GM23338 (cell line): ENCODE measurements around the gene EPB41L5. TPM values are rescaled to one million over a fixed set of nuclear protein-coding genes. Genes with fewer than 3 reads are reported as not detected.
"Not testable (repeated sequence)": the region's sequence is repeated elsewhere in the genome, so short reads cannot be mapped to it uniquely, and the experiment has no call there.

Experiments
- ATAC-seq: fragments of 200-7000 bp; cut with Tn5 transposase; 3 replicates; pipeline ENCODE4 v1.9.1; 2020
- DNase-seq: peaks from one replicate; pipeline ENCODE4 v3.0.0-alpha.2; 2015; ENCODE audit warnings: low spot score
- H2AFZ ChIP-seq: fragments of 200-600 bp; sonication (generic); 2 replicates; pipeline ENCODE4 v1.8.0; 2016; ENCODE audit warnings: antibody characterized with exemption, mild to moderate bottlenecking, moderate library complexity
- H3F3A ChIP-seq: fragments of 200-600 bp; sonication (generic); replicated peaks from 2 replicates; pipeline ENCODE4 v1.8.0; 2017; ENCODE audit warnings: antibody characterized with exemption, mixed run types, low read depth
- H3K27ac ChIP-seq: fragments of 200-600 bp; sonication (generic); 2 replicates; pipeline ENCODE4 v1.6.1; 2016; ENCODE audit warnings: low read depth
- H3K27me3 ChIP-seq: fragments of 200-600 bp; sonication (generic); 2 replicates; pipeline ENCODE4 v1.8.0; 2016; ENCODE audit warnings: mild to moderate bottlenecking, mixed run types, moderate library complexity; ENCODE audit not compliant: insufficient read depth
- H3K36me3 ChIP-seq: fragments of 200-600 bp; sonication (generic); 2 replicates; pipeline ENCODE4 v1.8.0; 2016; ENCODE audit warnings: mild to moderate bottlenecking; ENCODE audit not compliant: insufficient read depth
- H3K4me1 ChIP-seq: fragments of 200-600 bp; sonication (generic); 2 replicates; pipeline ENCODE4 v1.8.0; 2016; ENCODE audit warnings: mild to moderate bottlenecking, moderate library complexity; ENCODE audit not compliant: insufficient read depth
- H3K4me2 ChIP-seq: fragments of 200-600 bp; sonication (generic); 2 replicates; pipeline ENCODE4 v1.7.1; 2017; ENCODE audit warnings: mixed run types
- H3K4me3 ChIP-seq: fragments of 200-600 bp; sonication (generic); 2 replicates; pipeline ENCODE4 v1.6.1; 2016; ENCODE audit warnings: mixed run types
- H3K79me2 ChIP-seq: fragments of 200-600 bp; sonication (generic); replicated peaks from 2 replicates; pipeline ENCODE4 v1.8.0; 2017; ENCODE audit warnings: mild to moderate bottlenecking; ENCODE audit not compliant: insufficient read depth
- H3K9me2 ChIP-seq: fragments of 200-600 bp; sonication (generic); 2 replicates; pipeline ENCODE4 v1.8.0; 2017; ENCODE audit not compliant: insufficient read depth
- H4K20me1 ChIP-seq: fragments of 200-600 bp; sonication (generic); replicated peaks from 2 replicates; pipeline ENCODE4 v1.8.0; 2017; ENCODE audit warnings: mild to moderate bottlenecking; ENCODE audit not compliant: insufficient read depth
- H3K27ac Mint-ChIP-seq: 2 replicates; pipeline ENCODE4 v1.8.0; 2020; ENCODE audit warnings: inconsistent platforms, mild to moderate bottlenecking, moderate library complexity, mixed read lengths
- H3K27me3 Mint-ChIP-seq: 3 replicates; pipeline ENCODE4 v1.8.0; 2022; ENCODE audit warnings: low read depth, mild to moderate bottlenecking, moderate library complexity, mixed read lengths, inconsistent platforms; ENCODE audit not compliant: insufficient read depth, poor library complexity
- H3K36me3 Mint-ChIP-seq: 3 replicates; pipeline ENCODE4 v1.8.0; 2021; ENCODE audit warnings: low read depth, mild to moderate bottlenecking, inconsistent platforms, moderate library complexity, mixed read lengths
- H3K4me1 Mint-ChIP-seq: 3 replicates; pipeline ENCODE4 v1.8.0; 2020; ENCODE audit warnings: mild to moderate bottlenecking, inconsistent platforms, mixed read lengths
- H3K4me3 Mint-ChIP-seq: 3 replicates; pipeline ENCODE4 v1.8.0; 2021; ENCODE audit warnings: moderate library complexity, mild to moderate bottlenecking, inconsistent platforms, mixed read lengths
- H3K9me3 Mint-ChIP-seq: 3 replicates; pipeline ENCODE4 v1.8.0; 2020; ENCODE audit warnings: moderate library complexity, mild to moderate bottlenecking, inconsistent platforms, mixed read lengths
- ETS1 ChIP-seq: IDR thresholded peaks from 2 replicates; pipeline ENCODE4 v1.6.1; 2016; ENCODE audit warnings: antibody characterized with exemption
- EZH2 ChIP-seq: fragments of 200-600 bp; sonication (generic); IDR thresholded peaks from one replicate; pipeline ENCODE4 v1.8.0; 2017; ENCODE audit warnings: antibody characterized with exemption, mild to moderate bottlenecking, low read depth; ENCODE audit not compliant: unreplicated experiment
- EZH2phosphoT487 ChIP-seq: fragments of 200-600 bp; sonication (generic); IDR thresholded peaks from one replicate; pipeline ENCODE4 v1.8.1; 2018; ENCODE audit warnings: antibody characterized with exemption; ENCODE audit not compliant: unreplicated experiment
- NANOG ChIP-seq: IDR thresholded peaks from 2 replicates; pipeline ENCODE4 v1.6.1; 2016; ENCODE audit warnings: antibody characterized with exemption, borderline replicate concordance
- REST ChIP-seq: IDR thresholded peaks from one replicate; pipeline ENCODE4 v1.6.1; 2018; ENCODE audit warnings: antibody characterized with exemption; ENCODE audit not compliant: unreplicated experiment
- ZNF114 ChIP-seq: fragments of 250-450 bp; sonication (Bioruptor Pico); IDR thresholded peaks from 2 replicates; pipeline ENCODE4 v1.5.0; 2020; ENCODE audit warnings: mild to moderate bottlenecking, moderate library complexity
- polyA plus RNA-seq: library from polyadenylated mRNA; unstranded; fragments of >200 nt; fragmentation: Nextera tagmentation; extraction: Ambion mirVana; gene quantifications from 2 replicates; pipeline ENCODE4 v1.2.1, GENCODE V29; 2016
- total RNA-seq: library from RNA; depleted of rRNA; stranded (reverse); fragments of >200 nt; shearing (Covaris generic); gene quantifications from 2 replicates; pipeline ENCODE4 v1.2.3, GENCODE V29; 2014
- TF ChIP-seq, protein P1 (sequence below): fragments of 250-450 bp; sonication (Bioruptor Pico); IDR thresholded peaks from 2 replicates; pipeline ENCODE4 v1.5.0; 2020; ENCODE audit warnings: mild to moderate bottlenecking, moderate library complexity

Gene EPB41L5
- total and polyA plus RNA-seq, 2 experiments from 2014 or later, result 15.5 to 35.4 TPM

- no peak for TF ChIP-seq REST
These were observed 137.2 kb downstream of the EPB41L5 start (continued) for GRCh38 chr2:120150040-120150482.

GRCh38 chr2:120155308-120155707 is 142.4 kb downstream of the EPB41L5 start:
- no peaks in the 10 kb centered on the region for H3K79me2 ChIP-seq
- H3K9me2 ChIP-seq, result no peaks in the 10 kb centered on the region
- ATAC-seq, result no peak
- no peak for DNase-seq
- no peaks in the 10 kb centered on the region for H4K20me1 ChIP-seq
- H3K27me3 ChIP-seq, result no peaks in the 10 kb centered on the region
- Mint-ChIP-seq H3K27me3 (no peaks in the 10 kb centered on the region), H3K4me1 (no peaks in the 10 kb centered on the region), H3K27ac (no peak overlapping the region), H3K9me3 (peaks cover 32% of the 10 kb centered on the region; the same call in 2 of the 3 replicates), H3K4me3 (no peak overlapping the region), H3K36me3 (peaks cover 47% of the 10 kb centered on the region; the same call in 2 of the 3 replicates)
- no peaks in the 10 kb centered on the region for H3F3A ChIP-seq
- no peak overlapping the region for H3K4me3 ChIP-seq
- peaks cover 6% of the 10 kb centered on the region; the same call in 1 of the 2 replicates for H3K36me3 ChIP-seq
- no peak overlapping the region for H2AFZ ChIP-seq
- no peak overlapping the region for H3K4me2 ChIP-seq
- TF ChIP-seq ZNF114, result no peak
- TF ChIP-seq EZH2, result no peak
- TF ChIP-seq, protein P1, sequence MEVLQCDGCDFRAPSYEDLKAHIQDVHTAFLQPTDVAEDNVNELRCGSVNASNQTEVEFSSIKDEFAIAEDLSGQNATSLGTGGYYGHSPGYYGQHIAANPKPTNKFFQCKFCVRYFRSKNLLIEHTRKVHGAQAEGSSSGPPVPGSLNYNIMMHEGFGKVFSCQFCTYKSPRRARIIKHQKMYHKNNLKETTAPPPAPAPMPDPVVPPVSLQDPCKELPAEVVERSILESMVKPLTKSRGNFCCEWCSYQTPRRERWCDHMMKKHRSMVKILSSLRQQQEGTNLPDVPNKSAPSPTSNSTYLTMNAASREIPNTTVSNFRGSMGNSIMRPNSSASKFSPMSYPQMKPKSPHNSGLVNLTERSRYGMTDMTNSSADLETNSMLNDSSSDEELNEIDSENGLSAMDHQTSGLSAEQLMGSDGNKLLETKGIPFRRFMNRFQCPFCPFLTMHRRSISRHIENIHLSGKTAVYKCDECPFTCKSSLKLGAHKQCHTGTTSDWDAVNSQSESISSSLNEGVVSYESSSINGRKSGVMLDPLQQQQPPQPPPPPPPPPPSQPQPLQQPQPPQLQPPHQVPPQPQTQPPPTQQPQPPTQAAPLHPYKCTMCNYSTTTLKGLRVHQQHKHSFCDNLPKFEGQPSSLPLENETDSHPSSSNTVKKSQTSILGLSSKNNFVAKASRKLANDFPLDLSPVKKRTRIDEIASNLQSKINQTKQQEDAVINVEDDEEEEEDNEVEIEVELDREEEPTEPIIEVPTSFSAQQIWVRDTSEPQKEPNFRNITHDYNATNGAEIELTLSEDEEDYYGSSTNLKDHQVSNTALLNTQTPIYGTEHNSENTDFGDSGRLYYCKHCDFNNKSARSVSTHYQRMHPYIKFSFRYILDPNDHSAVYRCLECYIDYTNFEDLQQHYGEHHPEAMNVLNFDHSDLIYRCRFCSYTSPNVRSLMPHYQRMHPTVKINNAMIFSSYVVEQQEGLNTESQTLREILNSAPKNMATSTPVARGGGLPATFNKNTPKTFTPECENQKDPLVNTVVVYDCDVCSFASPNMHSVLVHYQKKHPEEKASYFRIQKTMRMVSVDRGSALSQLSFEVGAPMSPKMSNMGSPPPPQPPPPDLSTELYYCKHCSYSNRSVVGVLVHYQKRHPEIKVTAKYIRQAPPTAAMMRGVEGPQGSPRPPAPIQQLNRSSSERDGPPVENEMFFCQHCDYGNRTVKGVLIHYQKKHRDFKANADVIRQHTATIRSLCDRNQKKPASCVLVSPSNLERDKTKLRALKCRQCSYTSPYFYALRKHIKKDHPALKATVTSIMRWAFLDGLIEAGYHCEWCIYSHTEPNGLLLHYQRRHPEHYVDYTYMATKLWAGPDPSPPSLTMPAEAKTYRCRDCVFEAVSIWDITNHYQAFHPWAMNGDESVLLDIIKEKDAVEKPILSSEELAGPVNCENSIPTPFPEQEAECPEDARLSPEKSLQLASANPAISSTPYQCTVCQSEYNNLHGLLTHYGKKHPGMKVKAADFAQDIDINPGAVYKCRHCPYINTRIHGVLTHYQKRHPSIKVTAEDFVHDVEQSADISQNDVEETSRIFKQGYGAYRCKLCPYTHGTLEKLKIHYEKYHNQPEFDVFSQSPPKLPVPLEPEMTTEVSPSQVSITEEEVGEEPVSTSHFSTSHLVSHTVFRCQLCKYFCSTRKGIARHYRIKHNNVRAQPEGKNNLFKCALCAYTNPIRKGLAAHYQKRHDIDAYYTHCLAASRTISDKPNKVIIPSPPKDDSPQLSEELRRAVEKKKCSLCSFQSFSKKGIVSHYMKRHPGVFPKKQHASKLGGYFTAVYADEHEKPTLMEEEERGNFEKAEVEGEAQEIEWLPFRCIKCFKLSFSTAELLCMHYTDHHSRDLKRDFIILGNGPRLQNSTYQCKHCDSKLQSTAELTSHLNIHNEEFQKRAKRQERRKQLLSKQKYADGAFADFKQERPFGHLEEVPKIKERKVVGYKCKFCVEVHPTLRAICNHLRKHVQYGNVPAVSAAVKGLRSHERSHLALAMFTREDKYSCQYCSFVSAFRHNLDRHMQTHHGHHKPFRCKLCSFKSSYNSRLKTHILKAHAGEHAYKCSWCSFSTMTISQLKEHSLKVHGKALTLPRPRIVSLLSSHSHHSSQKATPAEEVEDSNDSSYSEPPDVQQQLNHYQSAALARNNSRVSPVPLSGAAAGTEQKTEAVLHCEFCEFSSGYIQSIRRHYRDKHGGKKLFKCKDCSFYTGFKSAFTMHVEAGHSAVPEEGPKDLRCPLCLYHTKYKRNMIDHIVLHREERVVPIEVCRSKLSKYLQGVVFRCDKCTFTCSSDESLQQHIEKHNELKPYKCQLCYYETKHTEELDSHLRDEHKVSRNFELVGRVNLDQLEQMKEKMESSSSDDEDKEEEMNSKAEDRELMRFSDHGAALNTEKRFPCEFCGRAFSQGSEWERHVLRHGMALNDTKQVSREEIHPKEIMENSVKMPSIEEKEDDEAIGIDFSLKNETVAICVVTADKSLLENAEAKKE (CRISPR knock-in tag), result no peak
- no peak for TF ChIP-seq ETS1
- no peak for TF ChIP-seq NANOG
- no peak for TF ChIP-seq EZH2phosphoT487
- H3K4me1 ChIP-seq, result no peaks in the 10 kb centered on the region
- H3K27ac ChIP-seq, result no peak overlapping the region

DNA sequence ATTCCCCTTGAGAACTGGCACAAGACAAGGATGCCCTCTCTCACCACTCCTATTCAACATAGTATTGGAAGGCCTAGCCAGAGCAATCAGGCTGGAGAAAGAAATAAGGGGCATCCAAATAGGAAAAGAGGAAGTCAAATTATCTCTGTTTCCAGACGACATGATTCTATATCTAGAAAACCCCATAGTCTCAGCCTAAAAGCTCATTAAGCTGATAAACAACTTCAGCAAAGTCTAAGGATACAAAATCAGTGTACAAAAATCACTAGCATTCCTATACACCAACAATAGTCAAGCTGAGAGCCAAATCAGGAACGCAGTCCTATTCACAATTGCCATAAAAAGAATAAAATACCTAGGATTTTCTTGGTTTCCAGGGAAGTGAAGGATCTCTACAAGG is 145.8 kb downstream of the EPB41L5 start:
- not testable (repeated sequence) for H2AFZ ChIP-seq, H3K27me3 Mint-ChIP-seq, H3K4me1 ChIP-seq, H3K4me3 Mint-ChIP-seq, ATAC-seq, H3K4me1 Mint-ChIP-seq, H3K4me3 ChIP-seq, H4K20me1 ChIP-seq, H3K79me2 ChIP-seq, DNase-seq, H3K27ac Mint-ChIP-seq, H3K4me2 ChIP-seq, H3K27ac ChIP-seq, H3K36me3 ChIP-seq, H3K27me3 ChIP-seq, H3F3A ChIP-seq, H3K9me2 ChIP-seq
- peaks cover 21% of the 10 kb centered on the region; the same call in 2 of the 3 replicates for H3K36me3 Mint-ChIP-seq
- H3K9me3 Mint-ChIP-seq, result peaks cover 14% of the 10 kb centered on the region; the same call in 1 of the 3 replicates
